ENCODE data around the gene SNX32.

The SNX32 gene

GRCh38 chr11:65857853-65858680, 24.3 kb downstream of the SNX32 start, which contains the start of gene CFL1:
CFL1 (minus strand) TSS chr11:65858180; CDS start chr11:65858099, 81 bp downstream.
- H3K27me3 ChIP-seq (ENCODE audit: control insufficient read depth, insufficient read depth, low read length), result no peaks in the 10 kb centered on the region
- peak within 1 kb of the TSS; percentile 85 for H3K9ac ChIP-seq (ENCODE audit: low read length)
- peaks cover 26% of the 10 kb centered on the region for H3K4me1 ChIP-seq (ENCODE audit: control insufficient read depth, insufficient read depth, low read length)
- H3K36me3 ChIP-seq (ENCODE audit: control insufficient read depth, insufficient read depth, low read length), result peaks cover 36% of the 10 kb centered on the region
- H3K4me3 ChIP-seq (ENCODE audit: low read length), result peak within 1 kb of the TSS; percentile 96
- H3K27ac ChIP-seq (ENCODE audit: low read depth, low read length), result peak within 1 kb of the TSS; percentile 99

GRCh38 chr11:65858681-65859087, 24.9 kb downstream of the SNX32 start:
- peak overlapping the region; percentile 99 for H3K27ac ChIP-seq (ENCODE audit: low read depth, low read length)
- peak overlapping the region; percentile 82 for H3K9ac ChIP-seq (ENCODE audit: low read length)
- H3K36me3 ChIP-seq (ENCODE audit: control insufficient read depth, insufficient read depth, low read length), result peaks cover 33% of the 10 kb centered on the region
- H3K4me3 ChIP-seq (ENCODE audit: low read length), result peak overlapping the region; percentile 81
- H3K27me3 ChIP-seq (ENCODE audit: control insufficient read depth, insufficient read depth, low read length), result no peaks in the 10 kb centered on the region
- H3K4me1 ChIP-seq (ENCODE audit: control insufficient read depth, insufficient read depth, low read length), result peaks cover 26% of the 10 kb centered on the region

- H3K4me3 ChIP-seq (ENCODE audit: low read length), result peak overlapping the region; percentile 96
- H3K27ac ChIP-seq (ENCODE audit: low read depth, low read length), result peak overlapping the region; percentile 99
- peaks cover 26% of the 10 kb centered on the region for H3K4me1 ChIP-seq (ENCODE audit: control insufficient read depth, insufficient read depth, low read length)
- peaks cover 33% of the 10 kb centered on the region for H3K36me3 ChIP-seq (ENCODE audit: control insufficient read depth, insufficient read depth, low read length)
- H3K27me3 ChIP-seq (ENCODE audit: control insufficient read depth, insufficient read depth, low read length), result no peaks in the 10 kb centered on the region
- H3K9ac ChIP-seq (ENCODE audit: low read length), result peak overlapping the region; percentile 82
Measured at GRCh38 chr11:65859095-65859811, 25.5 kb downstream of the SNX32 start.

- Histone ChIP-seq H3K36me3 (ENCODE audit: control insufficient read depth, insufficient read depth, low read length) (peaks cover 33% of the 10 kb centered on the region), H3K4me1 (ENCODE audit: control insufficient read depth, insufficient read depth, low read length) (peaks cover 26% of the 10 kb centered on the region)
Measured at GRCh38 chr11:65859812-65860277, 26.1 kb downstream of the SNX32 start.

GRCh38 chr11:65860278-65861164, 26.8 kb downstream of the SNX32 start, which contains the start of gene MUS81:
MUS81 (plus strand) TSS chr11:65860433; CDS start chr11:65860754, 321 bp downstream.
- Histone ChIP-seq H3K4me3 (ENCODE audit: low read length) (peak within 1 kb of the TSS; percentile 96), H3K27me3 (ENCODE audit: control insufficient read depth, insufficient read depth, low read length) (no peaks in the 10 kb centered on the region), H3K36me3 (ENCODE audit: control insufficient read depth, insufficient read depth, low read length) (peaks cover 30% of the 10 kb centered on the region), H3K4me1 (ENCODE audit: control insufficient read depth, insufficient read depth, low read length) (peaks cover 26% of the 10 kb centered on the region), H3K9ac (ENCODE audit: low read length) (peak within 1 kb of the TSS; percentile 91), H3K27ac (ENCODE audit: low read depth, low read length) (peak within 1 kb of the TSS; percentile 99)

More at GRCh38 chr11:65859812-65860277, 26.1 kb downstream of the SNX32 start:
- peak overlapping the region; percentile 99 for H3K27ac ChIP-seq (ENCODE audit: low read depth, low read length)
- H3K4me3 ChIP-seq (ENCODE audit: low read length), result peak overlapping the region; percentile 96
- no peaks in the 10 kb centered on the region for H3K27me3 ChIP-seq (ENCODE audit: control insufficient read depth, insufficient read depth, low read length)
- H3K9ac ChIP-seq (ENCODE audit: low read length), result peak overlapping the region; percentile 59

GRCh38 chr11:65861165-65861505, 27.4 kb downstream of the SNX32 start:
- H3K27me3 ChIP-seq (ENCODE audit: control insufficient read depth, insufficient read depth, low read length), result no peaks in the 10 kb centered on the region
- H3K4me1 ChIP-seq (ENCODE audit: control insufficient read depth, insufficient read depth, low read length), result peaks cover 25% of the 10 kb centered on the region
- peak overlapping the region; percentile 96 for H3K4me3 ChIP-seq (ENCODE audit: low read length)
- H3K9ac ChIP-seq (ENCODE audit: low read length), result peak overlapping the region; percentile 91
- H3K27ac ChIP-seq (ENCODE audit: low read depth, low read length), result peak overlapping the region; percentile 99
- peaks cover 24% of the 10 kb centered on the region for H3K36me3 ChIP-seq (ENCODE audit: control insufficient read depth, insufficient read depth, low read length)

GRCh38 chr11:65861533-65862183, 27.9 kb downstream of the SNX32 start:
- peak overlapping the region; percentile 96 for H3K4me3 ChIP-seq (ENCODE audit: low read length)
- H3K27me3 ChIP-seq (ENCODE audit: control insufficient read depth, insufficient read depth, low read length), result no peaks in the 10 kb centered on the region
- H3K27ac ChIP-seq (ENCODE audit: low read depth, low read length), result peak overlapping the region; percentile 99
- peaks cover 24% of the 10 kb centered on the region for H3K36me3 ChIP-seq (ENCODE audit: control insufficient read depth, insufficient read depth, low read length)
- H3K4me1 ChIP-seq (ENCODE audit: control insufficient read depth, insufficient read depth, low read length), result peaks cover 20% of the 10 kb centered on the region
- H3K9ac ChIP-seq (ENCODE audit: low read length), result no peak overlapping the region

- Histone ChIP-seq H3K9ac (ENCODE audit: low read length) (no peak overlapping the region), H3K4me3 (ENCODE audit: low read length) (no peak overlapping the region), H3K36me3 (ENCODE audit: control insufficient read depth, insufficient read depth, low read length) (peaks cover 24% of the 10 kb centered on the region), H3K27me3 (ENCODE audit: control insufficient read depth, insufficient read depth, low read length) (no peaks in the 10 kb centered on the region), H3K27ac (ENCODE audit: low read depth, low read length) (peak overlapping the region; percentile 18), H3K4me1 (ENCODE audit: control insufficient read depth, insufficient read depth, low read length) (peaks cover 20% of the 10 kb centered on the region)
Measured at GRCh38 chr11:65862191-65862735, 28.5 kb downstream of the SNX32 start.

- Histone ChIP-seq H3K4me1 (ENCODE audit: control insufficient read depth, insufficient read depth, low read length) (peaks cover 20% of the 10 kb centered on the region), H3K36me3 (ENCODE audit: control insufficient read depth, insufficient read depth, low read length) (peaks cover 24% of the 10 kb centered on the region), H3K27ac (ENCODE audit: low read depth, low read length) (no peak overlapping the region)
Measured at GRCh38 chr11:65862941-65863888, 29.5 kb downstream of the SNX32 start.

GRCh38 chr11:65863889-65864705, 30.3 kb downstream of the SNX32 start:
- H3K36me3 ChIP-seq (ENCODE audit: control insufficient read depth, insufficient read depth, low read length), result peaks cover 24% of the 10 kb centered on the region
- H3K4me1 ChIP-seq (ENCODE audit: control insufficient read depth, insufficient read depth, low read length), result peaks cover 15% of the 10 kb centered on the region
- no peak overlapping the region for H3K4me3 ChIP-seq (ENCODE audit: low read length)
- H3K27me3 ChIP-seq (ENCODE audit: control insufficient read depth, insufficient read depth, low read length), result no peaks in the 10 kb centered on the region
- H3K27ac ChIP-seq (ENCODE audit: low read depth, low read length), result no peak overlapping the region
- H3K9ac ChIP-seq (ENCODE audit: low read length), result no peak overlapping the region

More at GRCh38 chr11:65862941-65863888, 29.5 kb downstream of the SNX32 start:
- no peak overlapping the region for H3K9ac ChIP-seq (ENCODE audit: low read length)
- no peaks in the 10 kb centered on the region for H3K27me3 ChIP-seq (ENCODE audit: control insufficient read depth, insufficient read depth, low read length)
- H3K4me3 ChIP-seq (ENCODE audit: low read length), result no peak overlapping the region
